Measurements from ENCODE around the gene MSRB1. TPM values are rescaled to one million over a fixed set of nuclear protein-coding genes. Genes with fewer than 3 reads are reported as not detected.

The MSRB1 gene
- total RNA-seq, 1 experiment from 2014 or later = 18.3 TPM

DNA sequence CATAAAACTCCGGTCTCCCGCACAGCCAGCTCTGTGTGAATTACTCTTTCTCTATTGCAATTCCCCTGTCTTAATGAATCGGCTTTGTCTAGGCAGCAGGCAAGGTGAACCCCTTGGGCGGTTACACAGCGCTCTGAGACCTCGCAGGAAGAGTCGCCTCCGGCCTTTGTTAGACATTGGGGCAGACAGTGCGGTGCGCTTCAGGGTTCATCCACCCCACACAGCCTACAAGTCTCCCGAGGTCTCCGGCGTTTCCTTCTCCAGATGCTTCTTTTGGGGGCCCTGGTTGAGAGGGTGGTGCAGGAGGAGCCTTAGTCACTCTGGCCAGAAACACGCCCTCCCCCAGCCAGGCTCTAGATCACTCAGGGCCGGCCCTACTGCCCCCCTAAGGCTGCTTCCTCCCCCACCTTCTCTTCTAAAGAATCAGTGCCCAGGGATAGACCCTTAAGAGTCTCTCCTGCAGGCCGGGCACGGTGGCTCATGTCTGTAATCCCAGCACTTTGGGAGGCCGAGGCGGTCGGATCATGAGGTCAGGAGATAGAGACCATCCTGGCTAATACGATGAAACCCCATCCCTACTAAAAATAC, 1.7 kb upstream of the MSRB1 start:
- BruUV-seq (replicated peaks) = no TSS peak

More for the DNA sequence above, 1.7 kb upstream of the MSRB1 start:
- Histone ChIP-seq H3K9me2 (ENCODE audit: insufficient read depth) (no peaks in the 10 kb centered on the region), H3K9me3 (ENCODE audit: control insufficient read depth in 1 of 2, insufficient read depth in 1 of 2, low read depth in 1 of 2, low read length in 2 of 2) (no peaks in the 10 kb centered on the region), H3K27me3 (ENCODE audit: insufficient read depth, low read length) (no peaks in the 10 kb centered on the region), H2AFZ (ENCODE audit: low read depth, low read length, poor library complexity, severe bottlenecking) (no peak overlapping the region), H3K27ac (ENCODE audit: low read depth, low read length) (no peak overlapping the region), H3K4me1 (ENCODE audit: control insufficient read depth in 1 of 2, insufficient read depth in 2 of 2, low read length in 2 of 2) (peaks cover 14 to 26% of the 10 kb centered on the region in 2 experiments), H3K79me2 (ENCODE audit: insufficient read depth, low read length) (no peaks in the 10 kb centered on the region), H3K9ac (ENCODE audit: low read length) (no peak overlapping the region), H4K20me1 (ENCODE audit: insufficient read depth) (no peaks in the 10 kb centered on the region), H3K4me3 (replicated peaks in 1 of 2; ENCODE audit: low read depth in 1 of 2, low read length in 2 of 2) (no peak overlapping the region), H3K36me3 (ENCODE audit: control insufficient read depth in 1 of 2, insufficient read depth in 2 of 2, low read length in 2 of 2) (peaks cover 0 to 3% of the 10 kb centered on the region in 2 experiments; a peak in 1 of 4 replicates), H3K4me2 (ENCODE audit: low read length) (no peak overlapping the region)
- ChIA-PET POLR2A (interaction anchor here (0.9 to 1.5 kb wide), 2 partner anchors 10 to 20 kb away, joined by 3 to 4 read pairs; partner anchors contain the start of gene RPS2), CTCF (interaction anchor here (1.1 kb wide), 1 partner anchor 80 kb away, joined by 3 read pairs; no protein-coding TSS in a partner anchor), RAD21 (ENCODE audit: low non-redundant PET in 1 of 2, low total read pairs in 2 of 2, uncharacterized antibody in 2 of 2, unreplicated experiment in 2 of 2) (no interaction called here)
- ATAC-seq = no peak
- intact Hi-C loops (cut with micrococcal nuclease) = no loop called here
- DNase-seq (ENCODE audit: low read depth, low spot score) = no peak
- no peak for TF ChIP-seq FOSL1 (IDR thresholded peaks at IDR 0.05; ENCODE audit: low read depth)
- no peak for TF ChIP-seq SIN3A (IDR thresholded peaks at IDR 0.05; ENCODE audit: low read depth)
- TF ChIP-seq SRF (IDR thresholded peaks at IDR 0.05; ENCODE audit: low read depth) = no peak
- TF ChIP-seq TCF7L2 (IDR thresholded peaks at IDR 0.05; ENCODE audit: borderline replicate concordance, extremely low read depth, insufficient read depth, insufficient read length) = no peak
- no peak for TF ChIP-seq POLR2AphosphoS5 (IDR thresholded peaks at IDR 0.05; ENCODE audit: low read depth, low read length)
- no peak for TF ChIP-seq CBX3 (IDR thresholded peaks at IDR 0.05; ENCODE audit: low read depth)
- no peak for TF ChIP-seq CEBPB (IDR thresholded peaks at IDR 0.05; ENCODE audit: low read depth)
- TF ChIP-seq SP1 (IDR thresholded peaks at IDR 0.05; ENCODE audit: low read depth) = no peak
- no peak for TF ChIP-seq ATF3 (IDR thresholded peaks at IDR 0.05)
- TF ChIP-seq POLR2A (IDR thresholded peaks at IDR 0.05; ENCODE audit: borderline replicate concordance, extremely low read depth, insufficient read depth, insufficient read length) = no peak
- no peak for TF ChIP-seq RAD21 (IDR thresholded peaks at IDR 0.05; ENCODE audit: low read depth)
- no peak for TF ChIP-seq EZH2 (IDR thresholded peaks at IDR 0.05)
- no peak for TF ChIP-seq CTCF (IDR thresholded peaks at IDR 0.05 in 2 of 3, conservative IDR thresholded peaks at IDR 0.05 in 1 of 3; ENCODE audit: borderline replicate concordance in 1 of 3, insufficient read depth in 1 of 3, low read depth in 2 of 3, low read length in 2 of 3)
- TF ChIP-seq ZNF274 (IDR thresholded peaks at IDR 0.05; ENCODE audit: low read depth, low read length) = no peak
- no peak for TF ChIP-seq ZFX (IDR thresholded peaks at IDR 0.05)
- no peak for TF ChIP-seq MAX (IDR thresholded peaks at IDR 0.05)
- no peak for TF ChIP-seq JUND (IDR thresholded peaks at IDR 0.05)
- no peak for TF ChIP-seq ELF1 (IDR thresholded peaks at IDR 0.05; ENCODE audit: borderline replicate concordance, low read depth)
- no peak for TF ChIP-seq EZH2phosphoT487 (IDR thresholded peaks at IDR 0.05; ENCODE audit: borderline replicate concordance)
- no peak for TF ChIP-seq YY1 (IDR thresholded peaks at IDR 0.05; ENCODE audit: extremely low read depth, insufficient replicate concordance, low read depth, low read length)

Measured in HCT116 (cell line).